ENCODE results near the gene NCAN. TPM values are rescaled to one million over a fixed set of nuclear protein-coding genes. Genes with fewer than 3 reads are reported as not detected.

Gene NCAN
- polyA plus RNA-seq, 1 donor (not counting 4 experiments of a cell fraction or from before 2014, with no cell fraction given), result not detected

DNA sequence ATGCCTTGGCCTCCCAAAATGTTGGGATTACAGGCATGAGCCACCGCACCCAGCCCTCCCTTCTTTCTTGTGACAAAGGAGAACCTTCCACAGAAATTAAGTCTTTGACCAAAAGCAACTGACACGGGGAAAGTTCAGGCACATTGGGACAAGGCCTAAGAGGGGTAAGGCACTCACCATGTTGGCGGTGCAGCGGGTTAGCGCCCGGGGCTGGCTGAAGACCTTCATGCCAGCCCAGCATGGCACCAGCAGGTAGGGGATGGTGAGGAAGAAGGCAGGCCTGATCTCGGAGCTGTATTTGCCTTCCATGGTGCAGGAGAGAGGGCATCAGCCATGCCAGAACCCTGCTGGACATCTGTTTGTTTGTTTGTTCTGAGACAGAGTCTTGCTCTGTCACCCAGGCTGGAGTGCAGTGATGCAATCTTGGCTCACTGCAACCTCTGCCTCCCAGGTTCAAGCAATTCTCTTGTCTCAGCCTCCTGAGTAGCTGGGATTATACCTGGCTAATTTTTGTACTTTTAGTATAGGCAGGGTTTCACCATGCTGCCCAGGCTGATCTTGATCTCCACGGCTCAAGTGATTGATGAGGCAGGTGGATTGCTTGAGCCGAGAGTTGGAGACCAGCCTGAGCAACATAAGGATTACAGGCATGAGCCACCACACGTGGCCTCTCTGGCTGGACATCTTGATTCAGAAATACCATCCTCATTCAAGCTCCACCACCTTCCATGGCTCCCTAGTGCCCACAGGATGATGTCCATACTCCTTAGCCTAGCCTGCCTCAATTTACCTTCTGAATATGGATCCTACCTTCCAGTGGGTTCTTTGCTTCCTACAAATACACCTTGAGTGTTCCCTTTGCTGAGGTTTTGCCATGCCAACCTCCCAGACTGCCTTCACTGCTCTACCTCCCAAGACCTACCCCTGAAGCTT, 57.0 kb downstream of the NCAN start:
- no peaks in the 10 kb centered on the region for H3K9me3 ChIP-seq (ENCODE audit: control insufficient read depth, low read depth, low read length)
- H3K9me1 ChIP-seq (ENCODE audit: control insufficient read depth, extremely low read depth, insufficient read depth, low read length), result no peaks in the 10 kb centered on the region
- H3K27ac ChIP-seq (ENCODE audit: control insufficient read depth, insufficient read depth, low read length), result no peak overlapping the region
- H3K9ac ChIP-seq (ENCODE audit: control insufficient read depth, extremely low read depth, insufficient read depth, low read length), result no peak overlapping the region
- DNase-seq (ENCODE audit: low read depth, low spot score) (no peak), FAIRE-seq (no peak)
- no peak overlapping the region for H2AFZ ChIP-seq (ENCODE audit: control insufficient read depth, low read length)
- no peaks in the 10 kb centered on the region for H4K20me1 ChIP-seq (ENCODE audit: control insufficient read depth, extremely low read depth, insufficient read depth, low read length)
- H3K4me1 ChIP-seq (ENCODE audit: control insufficient read depth, extremely low read depth, insufficient read depth, low read length), result no peaks in the 10 kb centered on the region
- dilution Hi-C loops (cut with MboI; ENCODE audit: extremely low pct_ligation_motif_present, low sequenced_read_pairs), result no loop called here
- no peak for TF ChIP-seq EZH2 (IDR thresholded peaks at IDR 0.05; ENCODE audit: low read length)
- TF ChIP-seq, protein P1, sequence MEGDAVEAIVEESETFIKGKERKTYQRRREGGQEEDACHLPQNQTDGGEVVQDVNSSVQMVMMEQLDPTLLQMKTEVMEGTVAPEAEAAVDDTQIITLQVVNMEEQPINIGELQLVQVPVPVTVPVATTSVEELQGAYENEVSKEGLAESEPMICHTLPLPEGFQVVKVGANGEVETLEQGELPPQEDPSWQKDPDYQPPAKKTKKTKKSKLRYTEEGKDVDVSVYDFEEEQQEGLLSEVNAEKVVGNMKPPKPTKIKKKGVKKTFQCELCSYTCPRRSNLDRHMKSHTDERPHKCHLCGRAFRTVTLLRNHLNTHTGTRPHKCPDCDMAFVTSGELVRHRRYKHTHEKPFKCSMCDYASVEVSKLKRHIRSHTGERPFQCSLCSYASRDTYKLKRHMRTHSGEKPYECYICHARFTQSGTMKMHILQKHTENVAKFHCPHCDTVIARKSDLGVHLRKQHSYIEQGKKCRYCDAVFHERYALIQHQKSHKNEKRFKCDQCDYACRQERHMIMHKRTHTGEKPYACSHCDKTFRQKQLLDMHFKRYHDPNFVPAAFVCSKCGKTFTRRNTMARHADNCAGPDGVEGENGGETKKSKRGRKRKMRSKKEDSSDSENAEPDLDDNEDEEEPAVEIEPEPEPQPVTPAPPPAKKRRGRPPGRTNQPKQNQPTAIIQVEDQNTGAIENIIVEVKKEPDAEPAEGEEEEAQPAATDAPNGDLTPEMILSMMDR (optimal IDR thresholded peaks at IDR 0.05 in 1 of 3, IDR thresholded peaks at IDR 0.05 in 1 of 3, conservative IDR thresholded peaks at IDR 0.05 in 1 of 3; ENCODE audit: extremely low read depth in 1 of 3, insufficient read depth in 2 of 3, low read length in 3 of 3), result no peak
- no peaks in the 10 kb centered on the region for H3K36me3 ChIP-seq (ENCODE audit: control insufficient read depth in 2 of 2, extremely low read depth in 1 of 2, insufficient read depth in 2 of 2, low read length in 2 of 2)
- H3K4me2 ChIP-seq (ENCODE audit: control insufficient read depth, extremely low read depth, insufficient read depth, low read depth, low read length), result no peak overlapping the region
- no peak overlapping the region for H3K4me3 ChIP-seq (ENCODE audit: control insufficient read depth in 2 of 3, extremely low read depth in 1 of 3, insufficient read depth in 2 of 3, low read depth in 1 of 3, low read length in 3 of 3)
- H3K79me2 ChIP-seq (ENCODE audit: control insufficient read depth, insufficient read depth, low read length), result no peaks in the 10 kb centered on the region
- H3K27me3 ChIP-seq (ENCODE audit: control insufficient read depth, extremely low read depth, insufficient read depth, low read length), result peaks cover 22% of the 10 kb centered on the region

DNA sequence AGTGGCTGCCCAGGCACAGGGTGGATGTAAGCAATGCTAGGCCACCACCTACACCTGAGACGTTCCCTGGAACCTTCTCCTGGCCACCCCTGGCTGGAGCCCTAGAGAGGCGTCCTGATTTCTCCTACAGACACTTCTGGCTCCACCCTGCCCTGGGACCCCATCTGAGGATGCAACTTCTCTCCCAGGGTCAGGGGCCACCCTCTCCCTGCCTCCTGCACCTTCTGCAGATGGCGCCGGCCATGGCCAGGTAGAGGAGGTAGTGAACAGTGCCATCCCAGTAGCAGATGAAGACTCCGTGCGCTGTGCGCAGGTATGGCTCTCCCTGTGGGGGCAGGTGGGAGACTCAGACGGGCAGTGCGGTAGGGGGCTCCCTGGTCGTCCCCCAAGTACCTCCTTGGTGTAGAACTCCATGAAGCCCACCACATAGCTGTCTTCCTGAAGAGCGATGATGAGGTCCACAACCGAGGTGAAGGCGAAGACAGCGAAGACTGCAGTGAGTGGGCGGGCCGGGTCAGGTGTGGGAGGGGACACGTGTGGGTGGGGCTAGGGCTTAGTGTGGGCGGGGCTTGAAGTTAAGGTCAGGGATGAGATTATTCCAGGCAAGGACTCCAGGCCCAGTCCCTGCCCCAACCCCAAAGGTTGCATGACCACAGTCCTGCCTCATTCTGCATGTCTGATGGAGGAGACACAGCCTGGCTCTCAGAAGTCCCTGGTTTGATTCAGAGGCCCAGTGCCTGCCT, 58.4 kb downstream of the NCAN start:
- no peaks in the 10 kb centered on the region for H3K9me3 ChIP-seq (ENCODE audit: control insufficient read depth, low read depth, low read length)
- no peak overlapping the region for H2AFZ ChIP-seq (ENCODE audit: control insufficient read depth, low read length)
- H3K36me3 ChIP-seq (ENCODE audit: control insufficient read depth in 2 of 2, extremely low read depth in 1 of 2, insufficient read depth in 2 of 2, low read length in 2 of 2), result no peaks in the 10 kb centered on the region
- peaks cover 16% of the 10 kb centered on the region for H3K27me3 ChIP-seq (ENCODE audit: control insufficient read depth, extremely low read depth, insufficient read depth, low read length)
- no peaks in the 10 kb centered on the region for H3K9me1 ChIP-seq (ENCODE audit: control insufficient read depth, extremely low read depth, insufficient read depth, low read length)
- DNase-seq (ENCODE audit: low read depth, low spot score) (no peak), FAIRE-seq (no peak)
- H3K27ac ChIP-seq (ENCODE audit: control insufficient read depth, insufficient read depth, low read length), result no peak overlapping the region
- H3K4me2 ChIP-seq (ENCODE audit: control insufficient read depth, extremely low read depth, insufficient read depth, low read depth, low read length), result no peak overlapping the region
- no peaks in the 10 kb centered on the region for H3K79me2 ChIP-seq (ENCODE audit: control insufficient read depth, insufficient read depth, low read length)
- TF ChIP-seq, protein P1 (optimal IDR thresholded peaks at IDR 0.05 in 1 of 3, IDR thresholded peaks at IDR 0.05 in 1 of 3, conservative IDR thresholded peaks at IDR 0.05 in 1 of 3; ENCODE audit: extremely low read depth in 1 of 3, insufficient read depth in 2 of 3, low read length in 3 of 3), result no peak
- no peak for TF ChIP-seq EZH2 (IDR thresholded peaks at IDR 0.05; ENCODE audit: low read length)
- H4K20me1 ChIP-seq (ENCODE audit: control insufficient read depth, extremely low read depth, insufficient read depth, low read length), result no peaks in the 10 kb centered on the region
- no peaks in the 10 kb centered on the region for H3K4me1 ChIP-seq (ENCODE audit: control insufficient read depth, extremely low read depth, insufficient read depth, low read length)
- H3K9ac ChIP-seq (ENCODE audit: control insufficient read depth, extremely low read depth, insufficient read depth, low read length), result no peak overlapping the region
- H3K4me3 ChIP-seq (ENCODE audit: control insufficient read depth in 2 of 3, extremely low read depth in 1 of 3, insufficient read depth in 2 of 3, low read depth in 1 of 3, low read length in 3 of 3), result no peak overlapping the region
- dilution Hi-C loops (cut with MboI; ENCODE audit: extremely low pct_ligation_motif_present, low sequenced_read_pairs), result no loop called here

All from keratinocyte (primary cell).